ENCODE results near the gene UBA3. TPM values are rescaled to one million over a fixed set of nuclear protein-coding genes. Genes with fewer than 3 reads are reported as not detected.

UBA3 gene
- total RNA-seq, 2 experiments from 2014 or later: 81.1 to 88.9 TPM

- Mint-ChIP-seq H3K27ac (peak overlapping the region; percentile 96), H3K36me3 (ENCODE audit: low read depth) (peaks cover 59% of the 10 kb centered on the region), H3K27me3 (no peaks in the 10 kb centered on the region), H3K4me3 (peak overlapping the region; percentile 93), H3K9me3 (no peaks in the 10 kb centered on the region), H3K4me1 (peaks cover 53% of the 10 kb centered on the region)
- CTCF ChIA-PET: interaction anchor here (0.7 to 3.6 kb wide), 9 partner anchors 8 to 128 kb away, joined by 3 to 28 read pairs (median 5); no protein-coding TSS in a partner anchor
- POLR2A ChIA-PET: interaction anchor here (0.6 to 1.2 kb wide), 3 partner anchors 11 to 32 kb away, joined by 3 to 6 read pairs (median 3); partner anchors contain the start of gene ARL6IP5
- no peak for DNase-seq
Observed at GRCh38 chr3:69052472-69052898, 27.7 kb downstream of the UBA3 start.

GRCh38 chr3:69051756-69052471, 28.3 kb downstream of the UBA3 start, which contains the start of gene TMF1:
TSS of gene TMF1 (minus strand) at chr3:69052333. CDS start at chr3:69052086, 247 bp downstream.
- Mint-ChIP-seq H3K36me3 (ENCODE audit: low read depth) (peaks cover 57% of the 10 kb centered on the region), H3K4me1 (peaks cover 51% of the 10 kb centered on the region), H3K4me3 (peak within 1 kb of the TSS; percentile 93), H3K27me3 (no peaks in the 10 kb centered on the region), H3K27ac (peak within 1 kb of the TSS; percentile 96), H3K9me3 (no peaks in the 10 kb centered on the region)
- POLR2A ChIA-PET: interaction anchor here (0.6 to 1.2 kb wide), 3 partner anchors 12 to 32 kb away, joined by 3 to 6 read pairs (median 3); partner anchors contain the start of gene ARL6IP5
- CTCF ChIA-PET: interaction anchor here (0.7 to 3.6 kb wide), 9 partner anchors 9 to 128 kb away, joined by 3 to 28 read pairs (median 5); no protein-coding TSS in a partner anchor
- peak; percentile 99 for DNase-seq

- no peak for DNase-seq
- peaks cover 61% of the 10 kb centered on the region for H3K36me3 Mint-ChIP-seq (ENCODE audit: low read depth)
- H3K4me3 Mint-ChIP-seq: no peak overlapping the region
- no peaks in the 10 kb centered on the region for H3K27me3 Mint-ChIP-seq
- CTCF ChIA-PET: interaction anchor here (1.1 kb wide), 1 partner anchor 72 kb away, joined by 3 read pairs; no protein-coding TSS in a partner anchor
- H3K27ac Mint-ChIP-seq: no peak overlapping the region
- POLR2A ChIA-PET: no interaction called here
- H3K4me1 Mint-ChIP-seq: peaks cover 50% of the 10 kb centered on the region
- no peaks in the 10 kb centered on the region for H3K9me3 Mint-ChIP-seq
Observed at GRCh38 chr3:69048990-69049389, 31.2 kb downstream of the UBA3 start.

- Mint-ChIP-seq H3K9me3 (no peaks in the 10 kb centered on the region), H3K27ac (peak overlapping the region; percentile 4), H3K27me3 (no peaks in the 10 kb centered on the region), H3K4me1 (peaks cover 24% of the 10 kb centered on the region), H3K4me3 (no peak overlapping the region), H3K36me3 (ENCODE audit: low read depth) (peaks cover 48% of the 10 kb centered on the region)
- POLR2A ChIA-PET: interaction anchor here (0.5 to 0.7 kb wide), 3 partner anchors 15 to 33 kb away, joined by 3 to 4 read pairs (median 3); no protein-coding TSS in a partner anchor
- no peak for DNase-seq
- CTCF ChIA-PET: interaction anchor here (0.7 to 1.7 kb wide), 3 partner anchors 16 to 49 kb away, joined by 3 to 5 read pairs (median 4); no protein-coding TSS in a partner anchor
Observed at GRCh38 chr3:69044608-69045007, 35.6 kb downstream of the UBA3 start.

GRCh38 chr3:69033470-69033869, 46.7 kb downstream of the UBA3 start:
- ChIA-PET CTCF (interaction anchor here (0.6 to 1.4 kb wide), 3 partner anchors 10 to 51 kb away, joined by 3 to 4 read pairs (median 4); partner anchors contain the start of gene ARL6IP5), POLR2A (interaction anchor here (0.7 kb wide), 1 partner anchor 58 kb away, joined by 5 read pairs; no protein-coding TSS in a partner anchor)
- Mint-ChIP-seq H3K9me3 (no peaks in the 10 kb centered on the region), H3K27me3 (no peaks in the 10 kb centered on the region), H3K27ac (no peak overlapping the region), H3K4me3 (no peak overlapping the region), H3K4me1 (peaks cover 2% of the 10 kb centered on the region), H3K36me3 (ENCODE audit: low read depth) (peaks cover 57% of the 10 kb centered on the region)
- no peak for DNase-seq

GRCh38 chr3:69032737-69033136, 47.4 kb downstream of the UBA3 start:
- H3K27ac Mint-ChIP-seq: peak overlapping the region; percentile 48
- H3K27me3 Mint-ChIP-seq: no peaks in the 10 kb centered on the region
- H3K4me1 Mint-ChIP-seq: peaks cover 2% of the 10 kb centered on the region
- H3K9me3 Mint-ChIP-seq: no peaks in the 10 kb centered on the region
- no peak for DNase-seq
- ChIA-PET CTCF (interaction anchor here (0.6 to 2.1 kb wide), 5 partner anchors 10 to 123 kb away, joined by 3 to 7 read pairs (median 4); partner anchors contain the start of genes ARL6IP5 and EOGT), POLR2A (no interaction called here)
- no peak overlapping the region for H3K4me3 Mint-ChIP-seq
- H3K36me3 Mint-ChIP-seq (ENCODE audit: low read depth): peaks cover 57% of the 10 kb centered on the region

GRCh38 chr3:69032142-69032541, 48.0 kb downstream of the UBA3 start:
- no peaks in the 10 kb centered on the region for H3K9me3 Mint-ChIP-seq
- CTCF ChIA-PET: interaction anchor here (0.8 to 2.1 kb wide), 5 partner anchors 11 to 124 kb away, joined by 3 to 7 read pairs (median 3); partner anchors contain the start of genes ARL6IP5 and EOGT
- no peak for DNase-seq
- H3K27me3 Mint-ChIP-seq: no peaks in the 10 kb centered on the region
- H3K4me1 Mint-ChIP-seq: peaks cover 2% of the 10 kb centered on the region
- no peak overlapping the region for H3K4me3 Mint-ChIP-seq
- H3K36me3 Mint-ChIP-seq (ENCODE audit: low read depth): peaks cover 60% of the 10 kb centered on the region
- POLR2A ChIA-PET: interaction anchor here (0.6 kb wide), 1 partner anchor 897 kb away, joined by 5 read pairs; no protein-coding TSS in a partner anchor
- H3K27ac Mint-ChIP-seq: no peak overlapping the region

GRCh38 chr3:69031635-69032034, 48.5 kb downstream of the UBA3 start:
- Mint-ChIP-seq H3K4me1 (peaks cover 2% of the 10 kb centered on the region), H3K4me3 (no peak overlapping the region), H3K27ac (no peak overlapping the region), H3K27me3 (no peaks in the 10 kb centered on the region), H3K9me3 (no peaks in the 10 kb centered on the region), H3K36me3 (ENCODE audit: low read depth) (peaks cover 57% of the 10 kb centered on the region)
- no peak for DNase-seq
- ChIA-PET POLR2A (no interaction called here), CTCF (interaction anchor here (1.1 to 2.1 kb wide), 2 partner anchors 10 to 18 kb away, joined by 3 to 7 read pairs; partner anchors contain the start of gene EOGT)

GRCh38 chr3:69020857-69021256, 59.3 kb downstream of the UBA3 start:
- POLR2A ChIA-PET: no interaction called here

GRCh38 chr3:69020424-69020823, 59.7 kb downstream of the UBA3 start:
- no peak for DNase-seq
- no peaks in the 10 kb centered on the region for H3K27me3 Mint-ChIP-seq
- no peak overlapping the region for H3K4me3 Mint-ChIP-seq
- no peaks in the 10 kb centered on the region for H3K9me3 Mint-ChIP-seq
- peaks cover 4% of the 10 kb centered on the region for H3K4me1 Mint-ChIP-seq
- ChIA-PET POLR2A (no interaction called here), CTCF (no interaction called here)
- H3K27ac Mint-ChIP-seq: no peak overlapping the region
- peaks cover 25% of the 10 kb centered on the region for H3K36me3 Mint-ChIP-seq (ENCODE audit: low read depth)

More at GRCh38 chr3:69020857-69021256, 59.3 kb downstream of the UBA3 start:
- DNase-seq: no peak
- Mint-ChIP-seq H3K4me1 (peaks cover 4% of the 10 kb centered on the region), H3K27me3 (no peaks in the 10 kb centered on the region), H3K4me3 (no peak overlapping the region), H3K36me3 (ENCODE audit: low read depth) (peaks cover 29% of the 10 kb centered on the region), H3K9me3 (no peaks in the 10 kb centered on the region), H3K27ac (no peak overlapping the region)
- CTCF ChIA-PET: interaction anchor here (1.4 kb wide), 1 partner anchor 11 kb away, joined by 3 read pairs; no protein-coding TSS in a partner anchor

- no peak overlapping the region for H3K27ac Mint-ChIP-seq
- no peaks in the 10 kb centered on the region for H3K9me3 Mint-ChIP-seq
- no peak for DNase-seq
- H3K27me3 Mint-ChIP-seq: no peaks in the 10 kb centered on the region
- ChIA-PET CTCF (no interaction called here), POLR2A (no interaction called here)
- no peak overlapping the region for H3K4me3 Mint-ChIP-seq
- H3K36me3 Mint-ChIP-seq (ENCODE audit: low read depth): peaks cover 22% of the 10 kb centered on the region
- H3K4me1 Mint-ChIP-seq: peaks cover 28% of the 10 kb centered on the region
Observed at GRCh38 chr3:69016901-69017300, 63.3 kb downstream of the UBA3 start.

- H3K36me3 Mint-ChIP-seq (ENCODE audit: low read depth): peaks cover 19% of the 10 kb centered on the region
- CTCF ChIA-PET: no interaction called here
- H3K27ac Mint-ChIP-seq: no peak overlapping the region
- DNase-seq: no peak
- H3K9me3 Mint-ChIP-seq: no peaks in the 10 kb centered on the region
- POLR2A ChIA-PET: no interaction called here
- H3K4me1 Mint-ChIP-seq: peaks cover 30% of the 10 kb centered on the region
- no peaks in the 10 kb centered on the region for H3K27me3 Mint-ChIP-seq
- no peak overlapping the region for H3K4me3 Mint-ChIP-seq
Observed at GRCh38 chr3:69016102-69016501, 64.1 kb downstream of the UBA3 start.
